K562 (cell line): ENCODE data around the gene RHAG. TPM values are rescaled to one million over a fixed set of nuclear protein-coding genes. Genes with fewer than 3 reads are reported as not detected.

Source experiments
- ATAC-seq: fragments of 200-7000 bp; cut with Tn5 transposase; 3 replicates; pipeline ENCODE4 v1.9.1; 2020; ENCODE audit warnings: moderate library complexity
- BruUV-seq: library from RNA; stranded (reverse); fragments of 400-500 nt; replicated peaks from 2 replicates; lab custom pipeline; 2021; lab: Mats Ljungman, UMichigan
- CTCF ChIA-PET: fragments of 300-600 bp; formaldehyde crosslinking; extraction: SDS; loops from one replicate; lab custom pipeline; 2021; ENCODE audit warnings: low intra/inter-chr PET ratio; lab: Yijun Ruan, JAX
- POLR2A ChIA-PET: fragments of 300-600, 350-650 bp; sonication (Branson Sonifier 250); formaldehyde crosslinking; extraction: SDS; loops from one replicate; lab custom pipeline; 2021; ENCODE audit warnings: antibody characterized with exemption, inconsistent platforms; lab: Yijun Ruan, JAX
- DNase-seq, 4 experiments: peaks; one replicate each; pipeline versions ENCODE4 v3.0.0 to v3.0.0-alpha.2; 2011 to 2018; ENCODE audit warnings: low spot score in 3 of 4, mixed read lengths in 3 of 4; ENCODE audit errors: extremely low read depth in 1 of 4
- FAIRE-seq: peaks from 2 replicates; lab custom pipeline; 2011; peaks lifted over from hg19 to GRCh38; lab: Jason Lieb, UNC
- H2AFZ ChIP-seq: 2 replicates; pipeline ENCODE4 v1.6.0; 2011; ENCODE audit warnings: low read depth, low read length, control low read depth, inconsistent platforms
- H3K27ac ChIP-seq: fragments of 200-600 bp; 3 replicates; pipeline ENCODE4 v1.8.0; 2011; ENCODE audit warnings: low read depth, mild to moderate bottlenecking, control low read depth, inconsistent platforms, low read length, moderate library complexity, mixed read lengths; ENCODE audit errors: extremely low read depth
- H3K27me3 ChIP-seq, 2 experiments: fragments of 300-600 bp in 1 of 2; 2 replicates in 1 of 2; 3 replicates in 1 of 2; pipeline versions ENCODE4 v1.6.0 to v1.8.0; 2011; ENCODE audit warnings: inconsistent platforms in 2 of 2, low read length in 2 of 2, mild to moderate bottlenecking in 1 of 2, mixed read lengths in 1 of 2, moderate library complexity in 1 of 2; ENCODE audit not compliant: control insufficient read depth in 2 of 2, insufficient read depth in 2 of 2
- H3K36me3 ChIP-seq: fragments of 300-600 bp; 3 replicates; pipeline ENCODE4 v1.8.0; 2011; ENCODE audit warnings: mild to moderate bottlenecking, low read length, inconsistent platforms; ENCODE audit not compliant: control insufficient read depth, insufficient read depth
- H3K4me1 ChIP-seq, 2 experiments: fragments of 200-600 bp in 1 of 2; replicated peaks in 1 of 2; 2 replicates in 1 of 2; 3 replicates in 1 of 2; pipeline versions ENCODE4 v1.5.1 to v1.8.0; 2011; ENCODE audit warnings: inconsistent platforms in 2 of 2, low read length in 2 of 2, mild to moderate bottlenecking in 1 of 2, mixed read lengths in 1 of 2, moderate library complexity in 1 of 2; ENCODE audit not compliant: control insufficient read depth in 2 of 2, insufficient read depth in 2 of 2
- H3K4me2 ChIP-seq: 2 replicates; pipeline ENCODE4 v1.6.1; 2011; ENCODE audit warnings: low read length, control low read depth, inconsistent platforms, mixed read lengths; ENCODE audit not compliant: insufficient read depth
- H3K4me3 ChIP-seq: fragments of 200-600 bp; sonication (generic), shearing (Covaris generic); 2 replicates; pipeline ENCODE4 v1.5.1; 2016; ENCODE audit warnings: control low read depth, inconsistent platforms
- H3K79me2 ChIP-seq: fragments of 200-600 bp; 3 replicates; pipeline ENCODE4 v1.8.0; 2011; ENCODE audit warnings: low read length, inconsistent platforms; ENCODE audit not compliant: control insufficient read depth, insufficient read depth
- H3K9ac ChIP-seq, 2 experiments: 2 replicates each; pipeline versions ENCODE4 v1.6.0 to v1.6.1; 2011; ENCODE audit warnings: low read depth in 2 of 2, low read length in 2 of 2, control low read depth in 1 of 2, inconsistent platforms in 1 of 2, mild to moderate bottlenecking in 1 of 2, mixed read lengths in 1 of 2; ENCODE audit not compliant: insufficient read depth in 1 of 2
- H3K9me1 ChIP-seq: one replicate; pipeline ENCODE4 v1.6.0; 2011; ENCODE audit warnings: inconsistent platforms, mild to moderate bottlenecking, low read length, moderate library complexity; ENCODE audit not compliant: control insufficient read depth, insufficient read depth
- H3K9me3 ChIP-seq: replicated peaks from 2 replicates; pipeline ENCODE4 v1.5.1; 2011; ENCODE audit warnings: low read depth, low read length, inconsistent platforms; ENCODE audit not compliant: control insufficient read depth, insufficient read depth
- H4K20me1 ChIP-seq: replicated peaks from 2 replicates; pipeline ENCODE4 v1.6.1; 2011; ENCODE audit warnings: low read length, inconsistent platforms, mixed read lengths; ENCODE audit not compliant: control insufficient read depth, insufficient read depth
- ATF4 ChIP-seq: fragments of 450-650 bp; formaldehyde crosslinking; IDR thresholded peaks from 2 replicates; pipeline ENCODE4 v1.4.0; 2022; ENCODE audit warnings: mild to moderate bottlenecking, moderate library complexity
- CEBPB ChIP-seq: fragments of 450-650 bp; IDR thresholded peaks from 2 replicates; pipeline ENCODE4 v1.6.1; 2016; ENCODE audit warnings: missing genetic modification characterization, missing compliant biosample characterization
- DPF2 ChIP-seq: fragments of 450-650 bp; IDR thresholded peaks from 2 replicates; pipeline ENCODE4 v1.6.1; 2016
- ILK ChIP-seq: fragments of 450-650 bp; IDR thresholded peaks from 2 replicates; pipeline ENCODE4 v1.6.1; 2016; ENCODE audit warnings: missing genetic modification characterization, low read depth, mild to moderate bottlenecking, missing compliant biosample characterization, moderate library complexity, borderline replicate concordance
- MYBL2 ChIP-seq, 2 experiments: fragments of 450-650 bp in 1 of 2; sonication (generic) in 1 of 2; formaldehyde crosslinking in 1 of 2; IDR thresholded peaks; 2 replicates each; pipeline versions ENCODE4 v1.6.1 to v1.8.1; 2017 to 2022; ENCODE audit warnings: borderline replicate concordance in 1 of 2, inconsistent platforms in 1 of 2, low read depth in 1 of 2, mild to moderate bottlenecking in 1 of 2, missing genetic modification reagents in 1 of 2, moderate library complexity in 1 of 2
- RAD21 ChIP-seq, 2 experiments: fragments of 250-450 bp in 1 of 2; fragments of 450-650 bp in 1 of 2; sonication (Bioruptor Pico) in 1 of 2; formaldehyde crosslinking in 1 of 2; IDR thresholded peaks in 1 of 2; conservative IDR thresholded peaks in 1 of 2; 2 replicates each; pipeline versions ENCODE4 v1.4.0 to v1.8.0; 2020 to 2022; ENCODE audit warnings: mild to moderate bottlenecking in 2 of 2, moderate library complexity in 1 of 2
- SAFB ChIP-seq: fragments of 200-400 bp; formaldehyde crosslinking; IDR thresholded peaks from 2 replicates; pipeline ENCODE4 v1.6.1; 2017; ENCODE audit warnings: low read depth, low read length, borderline replicate concordance
- ZNF76 ChIP-seq: fragments of 250-450 bp; sonication (Bioruptor Pico); IDR thresholded peaks from 2 replicates; pipeline ENCODE4 v1.4.0; 2020; ENCODE audit warnings: mild to moderate bottlenecking, moderate library complexity, borderline replicate concordance
- in situ Hi-C: fragments of 300-500 bp; cut with MboI; formaldehyde crosslinking; loops from 4 replicates; pipeline ENCODE4 v1.15.0; 2018; ENCODE audit warnings: inconsistent platforms, mixed read lengths
- intact Hi-C: fragments of 100-400 bp; cut with micrococcal nuclease; formaldehyde crosslinking; loops from 2 replicates; pipeline ENCODE4 v1.14.2; 2022
- polyA plus RNA-seq, 8 experiments: library from polyadenylated mRNA; depleted of rRNA in 4 of 8; stranded (reverse) in 5 of 8; unstranded in 3 of 8; fragments of >200 nt; fragmentation: Nextera tagmentation in 2 of 8; fragmentation: Illumina TruSeq in 1 of 8; extraction: Ambion mirVana in 2 of 8; extraction: Trizol in 1 of 8; gene quantifications; 2 replicates each; pipeline versions ENCODE4 v1.2.1 to v1.2.3, GENCODE V29; 2011 to 2014; ENCODE audit warnings: inconsistent platforms in 1 of 8, missing spikeins in 1 of 8
- total RNA-seq, 7 experiments: library from RNA; depleted of rRNA in 6 of 7; stranded (reverse); fragments of >200 nt in 6 of 7; fragmentation: Illumina TruSeq in 2 of 7; extraction: Trizol in 2 of 7; gene quantifications; 2 replicates each; pipeline versions ENCODE4 v1.2.1 to v1.2.3, GENCODE V29; 2011 to 2021; ENCODE audit warnings: low replicate concordance in 1 of 7
- TF ChIP-seq, protein P1 (sequence below): fragments of 450-650 bp; formaldehyde crosslinking; IDR thresholded peaks from 2 replicates; pipeline ENCODE4 v1.4.0; 2020; ENCODE audit warnings: mild to moderate bottlenecking, moderate library complexity
- TF ChIP-seq, protein P2 (sequence below): fragments of 450-650 bp; formaldehyde crosslinking; IDR thresholded peaks from 2 replicates; pipeline ENCODE4 v1.4.0; 2020; ENCODE audit warnings: mild to moderate bottlenecking
- TF ChIP-seq, protein P3 (sequence below): fragments of 250-450 bp; sonication (Bioruptor Pico); IDR thresholded peaks from 2 replicates; pipeline ENCODE4 v1.5.0; 2021; ENCODE audit warnings: mild to moderate bottlenecking, moderate library complexity
- TF ChIP-seq, protein P4 (sequence below), 2 experiments: fragments of 450-650 bp in 1 of 2; sonication (generic) in 1 of 2; formaldehyde crosslinking; conservative IDR thresholded peaks; 2 replicates each; pipeline versions ENCODE4 v1.4.0 to v1.8.1; 2020 to 2022; ENCODE audit warnings: mild to moderate bottlenecking in 1 of 2, missing genetic modification reagents in 1 of 2

RHAG gene
- total and polyA plus RNA-seq, 9 of the 15 experiments (the other 6 are each of a cell fraction or from before 2014, with no cell fraction given) = 290 to 1,202 (median 505) TPM

GRCh38 chr6:49648036-49648435 is 11.4 kb upstream of the RHAG start:
- no TSS peak for BruUV-seq
- Histone ChIP-seq H3K9me1 (no peaks in the 10 kb centered on the region), H2AFZ (peak overlapping the region; percentile 81), H3K9ac (peak overlapping the region in 1 of 2 experiments; percentile 62; a peak in 2 of 4 replicates), H4K20me1 (no peaks in the 10 kb centered on the region), H3K27ac (peak overlapping the region; percentile 79), H3K9me3 (peaks cover 8% of the 10 kb centered on the region; the same call in 1 of the 2 replicates), H3K4me2 (peak overlapping the region; percentile 16; the same call in 1 of the 2 replicates), H3K36me3 (peaks cover 2% of the 10 kb centered on the region; the same call in 1 of the 3 replicates), H3K27me3 (no peaks in the 10 kb centered on the region), H3K4me1 (peaks cover 3 to 29% of the 10 kb centered on the region in 2 experiments; a peak in 3 of 5 replicates), H3K79me2 (no peaks in the 10 kb centered on the region), H3K4me3 (no peak overlapping the region)
- FAIRE-seq (no peak), ATAC-seq (no peak), DNase-seq (no peak)
- intact Hi-C loops = loop anchor here (5.0 kb wide), 1 partner anchor 134 kb away; no protein-coding TSS in a partner anchor
- ChIA-PET POLR2A (interaction anchor here (0.6 to 3.1 kb wide), 4 partner anchors 9 to 23 kb away, joined by 3 to 29 read pairs (median 4); partner anchors contain the start of gene RHAG), CTCF (no interaction called here)
- in situ Hi-C loops = no loop called here
- TF ChIP-seq DPF2 (0 out of 2 replicates have a peak, but pooled peaks have one; percentile 11), SAFB (no peak), ZNF76 (0 out of 2 replicates have a peak, but pooled peaks have one; percentile 50), MYBL2 (IDR thresholded peaks at IDR 0.05; ENCODE audit: low read depth) (no peak), MYBL2 (CRISPR knock-in tag; IDR thresholded peaks at IDR 0.05; ENCODE audit: borderline replicate concordance) (no peak), ILK (no peak), ATF4 (CRISPR knock-in tag) (no peak), CEBPB (tag) (peak; percentile 46; the same call in 1 of the 2 replicates), RAD21 (CRISPR knock-in tag; conservative IDR thresholded peaks at IDR 0.05 in 1 of 2, IDR thresholded peaks at IDR 0.05 in 1 of 2) (0 out of 4 replicates have a peak, but pooled peaks of 1 of the 2 experiments have one; percentile 6)
- TF ChIP-seq, protein P1, sequence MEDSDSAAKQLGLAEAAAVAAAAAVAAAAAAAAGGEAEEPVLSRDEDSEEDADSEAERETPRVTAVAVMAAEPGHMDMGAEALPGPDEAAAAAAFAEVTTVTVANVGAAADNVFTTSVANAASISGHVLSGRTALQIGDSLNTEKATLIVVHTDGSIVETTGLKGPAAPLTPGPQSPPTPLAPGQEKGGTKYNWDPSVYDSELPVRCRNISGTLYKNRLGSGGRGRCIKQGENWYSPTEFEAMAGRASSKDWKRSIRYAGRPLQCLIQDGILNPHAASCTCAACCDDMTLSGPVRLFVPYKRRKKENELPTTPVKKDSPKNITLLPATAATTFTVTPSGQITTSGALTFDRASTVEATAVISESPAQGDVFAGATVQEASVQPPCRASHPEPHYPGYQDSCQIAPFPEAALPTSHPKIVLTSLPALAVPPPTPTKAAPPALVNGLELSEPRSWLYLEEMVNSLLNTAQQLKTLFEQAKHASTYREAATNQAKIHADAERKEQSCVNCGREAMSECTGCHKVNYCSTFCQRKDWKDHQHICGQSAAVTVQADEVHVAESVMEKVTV (CRISPR knock-in tag) = peak; percentile 22; the same call in 1 of the 2 replicates
- TF ChIP-seq, protein P2, sequence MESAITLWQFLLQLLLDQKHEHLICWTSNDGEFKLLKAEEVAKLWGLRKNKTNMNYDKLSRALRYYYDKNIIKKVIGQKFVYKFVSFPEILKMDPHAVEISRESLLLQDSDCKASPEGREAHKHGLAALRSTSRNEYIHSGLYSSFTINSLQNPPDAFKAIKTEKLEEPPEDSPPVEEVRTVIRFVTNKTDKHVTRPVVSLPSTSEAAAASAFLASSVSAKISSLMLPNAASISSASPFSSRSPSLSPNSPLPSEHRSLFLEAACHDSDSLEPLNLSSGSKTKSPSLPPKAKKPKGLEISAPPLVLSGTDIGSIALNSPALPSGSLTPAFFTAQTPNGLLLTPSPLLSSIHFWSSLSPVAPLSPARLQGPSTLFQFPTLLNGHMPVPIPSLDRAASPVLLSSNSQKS (CRISPR knock-in tag) = no peak
- TF ChIP-seq, protein P3, sequence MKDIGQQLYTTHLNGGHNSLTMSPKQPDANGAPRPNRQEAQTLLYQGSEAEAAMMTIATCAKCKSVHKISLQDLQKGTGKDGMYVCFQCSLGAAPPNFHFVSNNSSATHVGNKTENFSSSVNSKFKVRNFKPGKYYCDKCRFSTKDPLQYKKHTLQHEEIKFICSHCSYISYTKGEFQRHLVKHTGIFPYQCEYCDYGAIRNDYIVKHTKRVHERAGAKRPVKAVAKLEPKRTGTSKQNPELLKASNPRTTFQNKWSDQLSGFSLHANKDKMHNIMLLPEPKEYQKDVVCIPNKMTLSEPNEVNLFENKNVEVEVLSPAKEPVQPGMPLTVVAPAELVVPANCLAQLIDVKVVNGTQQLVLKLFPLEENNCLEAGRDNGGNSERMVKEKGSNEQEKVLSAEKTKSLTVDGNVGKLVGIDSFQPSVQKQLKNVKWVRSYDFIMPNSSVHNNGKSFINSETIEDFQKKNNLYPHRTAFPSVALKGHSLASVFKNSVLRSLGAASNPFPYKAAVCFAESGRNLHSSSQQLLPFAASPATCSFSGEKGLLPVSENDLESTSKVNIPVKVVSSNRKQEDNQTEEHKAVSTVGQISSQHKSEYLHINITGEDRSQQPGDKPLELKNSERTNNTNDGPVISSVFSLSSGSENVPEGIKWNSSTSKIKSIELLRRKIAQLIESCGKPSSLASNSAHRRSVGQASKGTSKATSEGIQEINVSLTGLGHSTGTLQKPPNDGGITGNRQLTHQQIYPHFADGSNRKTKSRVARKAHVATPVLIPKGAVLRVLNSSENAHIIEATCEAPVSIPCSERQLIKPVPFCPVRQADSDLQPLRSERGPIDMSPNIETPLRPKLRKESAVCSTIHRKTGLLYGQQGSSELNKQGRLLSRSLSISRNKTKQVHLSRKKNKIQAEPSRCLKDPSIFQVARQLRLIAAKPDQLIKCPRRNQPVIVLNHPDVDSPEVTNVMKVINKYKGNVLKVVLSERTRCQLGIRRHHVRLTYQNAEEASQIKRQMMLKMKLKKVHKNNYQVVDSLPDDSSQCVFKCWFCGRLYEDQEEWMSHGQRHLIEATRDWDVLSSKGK (CRISPR knock-in tag) = 0 out of 2 replicates have a peak, but pooled peaks have one; percentile 17
- TF ChIP-seq, protein P4, sequence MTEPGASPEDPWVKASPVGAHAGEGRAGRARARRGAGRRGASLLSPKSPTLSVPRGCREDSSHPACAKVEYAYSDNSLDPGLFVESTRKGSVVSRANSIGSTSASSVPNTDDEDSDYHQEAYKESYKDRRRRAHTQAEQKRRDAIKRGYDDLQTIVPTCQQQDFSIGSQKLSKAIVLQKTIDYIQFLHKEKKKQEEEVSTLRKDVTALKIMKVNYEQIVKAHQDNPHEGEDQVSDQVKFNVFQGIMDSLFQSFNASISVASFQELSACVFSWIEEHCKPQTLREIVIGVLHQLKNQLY (CRISPR knock-in tag; conservative IDR thresholded peaks at IDR 0.05) = 0 out of 4 replicates have a peak, but pooled peaks of 1 of the 2 experiments have one; percentile 15
